Measurements from ENCODE around the gene GPANK1.

GRCh38 chr6:31659649-31660380 lies 5.0 kb downstream of the GPANK1 start:
- TF ChIP-seq POLR2AphosphoS5 (IDR thresholded peaks at IDR 0.05; ENCODE audit: low read depth, low read length) (no peak), CTCF (IDR thresholded peaks at IDR 0.05) (no peak), REST (IDR thresholded peaks at IDR 0.05; ENCODE audit: insufficient read depth in 1 of 2, low read depth in 2 of 2, low read length in 1 of 2) (peak; percentile 83), SIN3A (IDR thresholded peaks at IDR 0.05; ENCODE audit: borderline replicate concordance, insufficient read depth, low read depth, low read length) (no peak)
